Cerebellar nuclear complex (tissue), 1 donor: ENCODE data around the gene MXD4.

ENCODE experiments used
- DNase-seq, 2 experiments: peaks; one replicate each; lab custom pipeline; 2025; lab: John Stamatoyannopoulos, UW

The MXD4 gene

GRCh38 chr4:2263926-2264321 is 2.0 kb upstream of the MXD4 start:
- no peak for DNase-seq

- no peak for DNase-seq
Observed at GRCh38 chr4:2262944-2263250, 988 bp upstream of the MXD4 start.

GRCh38 chr4:2262145-2262943 is 435 bp upstream of the MXD4 start:
- DNase-seq, result peak; percentile 86 to 98

GRCh38 chr4:2261110-2261852 is 628 bp downstream of the MXD4 start:
- DNase-seq, result no peak

- DNase-seq, result no peak
Observed at GRCh38 chr4:2260344-2261109, 1.4 kb downstream of the MXD4 start.

GRCh38 chr4:2259541-2260343 is 2.2 kb downstream of the MXD4 start:
- no peak for DNase-seq

GRCh38 chr4:2259036-2259540 is 2.8 kb downstream of the MXD4 start:
- DNase-seq, result no peak

GRCh38 chr4:2258091-2259035 is 3.5 kb downstream of the MXD4 start:
- no peak for DNase-seq

GRCh38 chr4:2257361-2258081 is 4.4 kb downstream of the MXD4 start:
- DNase-seq, result no peak

GRCh38 chr4:2256781-2257191 is 5.1 kb downstream of the MXD4 start:
- no peak for DNase-seq

- DNase-seq, result no peak
Observed at GRCh38 chr4:2256156-2256731, 5.7 kb downstream of the MXD4 start.

GRCh38 chr4:2255501-2256155 is 6.3 kb downstream of the MXD4 start:
- DNase-seq, result peak; percentile 24 to 35

GRCh38 chr4:2254665-2255500 is 7.0 kb downstream of the MXD4 start:
- DNase-seq, result peak in 1 of 2 experiments; percentile 19

GRCh38 chr4:2253160-2254084 is 8.5 kb downstream of the MXD4 start:
- no peak for DNase-seq

- no peak for DNase-seq
Observed at GRCh38 chr4:2252530-2253091, 9.3 kb downstream of the MXD4 start.

GRCh38 chr4:2251795-2252529 is 9.9 kb downstream of the MXD4 start:
- no peak for DNase-seq
